Ovary (tissue), 9 donors: ENCODE measurements around the gene ZNF236. TPM values are rescaled to one million over a fixed set of nuclear protein-coding genes. Genes with fewer than 3 reads are reported as not detected.

Experiments
- DNase-seq, 5 donors: peaks; one replicate each; pipeline ENCODE4 v3.0.0-alpha.2; 2019 to 2020
- H3K27ac ChIP-seq, 2 donors: fragments of 200-600 bp; one replicate each; pipeline versions ENCODE4 v1.5.1 to v1.8.0; 2019 to 2022
- H3K27me3 ChIP-seq: fragments of 200-600 bp; one replicate; pipeline ENCODE4 v1.8.0; 2022
- H3K36me3 ChIP-seq: fragments of 200-600 bp; sonication (generic); one replicate; pipeline ENCODE4 v1.5.1; 2019
- H3K4me1 ChIP-seq: one replicate; pipeline ENCODE4 v1.8.1; 2013; ENCODE audit warnings: mild to moderate bottlenecking, moderate library complexity; ENCODE audit not compliant: insufficient read depth
- H3K4me3 ChIP-seq: fragments of 200-600 bp; sonication (generic); one replicate; pipeline ENCODE4 v1.5.1; 2017
- H3K9me3 ChIP-seq, 2 donors: fragments of 200-600 bp in 1 of 2; sonication (generic) in 1 of 2; one replicate each; pipeline versions ENCODE4 v1.5.1 to v1.8.1; 2013 to 2019; ENCODE audit warnings: mild to moderate bottlenecking in 1 of 2, moderate library complexity in 1 of 2
- EP300 ChIP-seq: sonication (generic); formaldehyde crosslinking; IDR thresholded peaks from one replicate; pipeline ENCODE4 v1.6.1; 2017; ENCODE audit warnings: antibody characterized with exemption
- POLR2A ChIP-seq: fragments of 450-650 bp; IDR thresholded peaks from one replicate; pipeline ENCODE4 v1.6.1; 2017; ENCODE audit warnings: antibody characterized with exemption, mild to moderate bottlenecking, moderate library complexity
- WGBS, 3 donors: extraction: QIAGEN DNeasy Blood & Tissue Kit in 1 of 3; methylation state at CpG; one replicate each; pipeline versions ENCODE4 v1.1.5 to v1.1.7; 2013 to 2017; 5-methylcytosine and 5-hydroxymethylcytosine counted together
- intact Hi-C, 4 donors: fragments of 100-400 bp; cut with DNase I; formaldehyde crosslinking; loops; one replicate each; pipeline versions ENCODE4 v1.11.0 to v1.15.1; 2022 to 2023
- polyA plus RNA-seq, 2 donors: library from polyadenylated mRNA; stranded (reverse); fragments of 200-250 nt in 1 of 2; fragments of 350-450 nt in 1 of 2; fragmentation: Illumina TruSeq in 1 of 2; extraction: RNeasy Lipid Tissue Mini Kit (QIAGEN cat#74804) in 1 of 2; gene quantifications; one replicate each; pipeline ENCODE4 v1.2.3, GENCODE V29; 2013 to 2014
- total RNA-seq, 7 donors: library from RNA; depleted of rRNA in 2 of 7; stranded (reverse); fragments of >200 nt in 2 of 7; fragmentation: NEBNext Ultra II Directional in 3 of 7; extraction: Animal tissue kit (Norgen Biotek cat#: 25700) in 3 of 7; gene quantifications; one replicate each; pipeline versions ENCODE4 v1.1.0 to v1.2.4, GENCODE V29; 2016 to 2023
- TF ChIP-seq, protein P1 (sequence below), 3 donors: fragments of 450-650 bp in 2 of 3; fragments of 200-600 bp in 1 of 3; IDR thresholded peaks; one replicate each; pipeline versions ENCODE4 v1.5.1 to v1.8.0; 2016 to 2022; ENCODE audit warnings: antibody characterized with exemption in 3 of 3, mild to moderate bottlenecking in 1 of 3
- donor health status: DM: no; HTN: no; CAD: no; lungs with moderate emphysema.
- donor health status: DM: no; HTN: no; CAD: no.
- donor health status: Bipolar disorder and iron deficiency.
- donor health status: DM: yes; HTN: yes; CAD: no.
- donor health status: DM: no; HTN: no; CAD: no.
- donor health status: DM: yes; HTN: yes; CAD: no.

ZNF236 gene
- total and polyA plus RNA-seq, 9 donors, result 3.9 to 30.3 (median 24.1) TPM

DNA sequence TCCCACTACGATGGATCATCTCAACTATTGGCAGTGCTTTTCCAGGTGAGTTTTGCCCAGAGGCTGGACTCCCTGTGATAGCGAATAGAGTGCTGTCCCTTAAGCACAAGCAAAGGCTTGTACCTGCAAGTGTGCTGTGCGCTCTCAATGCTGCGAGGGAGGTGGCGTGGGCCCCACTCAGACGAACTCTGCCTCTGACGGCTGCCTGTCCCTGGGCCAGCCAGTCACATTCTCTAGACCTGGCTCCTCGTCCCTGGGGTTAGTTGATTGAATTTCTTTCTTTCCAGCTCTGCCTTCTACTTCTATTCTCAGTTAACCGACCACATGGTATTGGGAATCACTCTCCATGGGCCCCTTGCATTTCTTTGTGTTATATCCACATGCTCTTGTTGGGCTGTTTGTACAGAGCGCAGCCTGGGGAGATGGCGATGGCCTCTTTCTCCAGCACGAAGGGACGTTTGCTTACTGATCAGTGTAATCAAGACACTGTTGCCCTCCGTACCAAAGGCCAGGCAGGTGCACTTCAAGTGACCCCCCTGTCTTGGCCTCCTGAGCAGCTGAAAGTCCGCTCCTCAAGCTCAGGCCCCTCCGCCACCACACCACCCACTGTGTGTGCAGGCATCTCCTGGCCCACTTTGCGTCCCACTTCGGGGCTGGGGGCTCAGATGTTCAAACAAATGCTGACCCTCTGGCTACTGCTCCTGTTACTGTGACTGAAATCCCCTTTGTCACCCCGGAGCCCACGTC lies 151.3 kb downstream of the ZNF236 start:
- no peak for TF ChIP-seq EP300
- TF ChIP-seq POLR2A, result no peak
- TF ChIP-seq, protein P1, sequence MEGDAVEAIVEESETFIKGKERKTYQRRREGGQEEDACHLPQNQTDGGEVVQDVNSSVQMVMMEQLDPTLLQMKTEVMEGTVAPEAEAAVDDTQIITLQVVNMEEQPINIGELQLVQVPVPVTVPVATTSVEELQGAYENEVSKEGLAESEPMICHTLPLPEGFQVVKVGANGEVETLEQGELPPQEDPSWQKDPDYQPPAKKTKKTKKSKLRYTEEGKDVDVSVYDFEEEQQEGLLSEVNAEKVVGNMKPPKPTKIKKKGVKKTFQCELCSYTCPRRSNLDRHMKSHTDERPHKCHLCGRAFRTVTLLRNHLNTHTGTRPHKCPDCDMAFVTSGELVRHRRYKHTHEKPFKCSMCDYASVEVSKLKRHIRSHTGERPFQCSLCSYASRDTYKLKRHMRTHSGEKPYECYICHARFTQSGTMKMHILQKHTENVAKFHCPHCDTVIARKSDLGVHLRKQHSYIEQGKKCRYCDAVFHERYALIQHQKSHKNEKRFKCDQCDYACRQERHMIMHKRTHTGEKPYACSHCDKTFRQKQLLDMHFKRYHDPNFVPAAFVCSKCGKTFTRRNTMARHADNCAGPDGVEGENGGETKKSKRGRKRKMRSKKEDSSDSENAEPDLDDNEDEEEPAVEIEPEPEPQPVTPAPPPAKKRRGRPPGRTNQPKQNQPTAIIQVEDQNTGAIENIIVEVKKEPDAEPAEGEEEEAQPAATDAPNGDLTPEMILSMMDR (IDR thresholded peaks at IDR 0.05), result no peak
- WGBS, 3 donors, result 94 to 96% (median 94%) methylated on average over 20 of the region's 20 CpGs
- peak in 1 of 5 donors; percentile 4 for DNase-seq
- no peaks in the 10 kb centered on the region for H3K36me3 ChIP-seq
- H3K9me3 ChIP-seq, result no peaks in the 10 kb centered on the region
- intact Hi-C loops, result no loop called here
- H3K27me3 ChIP-seq, result no peaks in the 10 kb centered on the region
- peaks cover 3% of the 10 kb centered on the region for H3K4me1 ChIP-seq
- no peak overlapping the region for H3K27ac ChIP-seq
- no peak overlapping the region for H3K4me3 ChIP-seq

DNA sequence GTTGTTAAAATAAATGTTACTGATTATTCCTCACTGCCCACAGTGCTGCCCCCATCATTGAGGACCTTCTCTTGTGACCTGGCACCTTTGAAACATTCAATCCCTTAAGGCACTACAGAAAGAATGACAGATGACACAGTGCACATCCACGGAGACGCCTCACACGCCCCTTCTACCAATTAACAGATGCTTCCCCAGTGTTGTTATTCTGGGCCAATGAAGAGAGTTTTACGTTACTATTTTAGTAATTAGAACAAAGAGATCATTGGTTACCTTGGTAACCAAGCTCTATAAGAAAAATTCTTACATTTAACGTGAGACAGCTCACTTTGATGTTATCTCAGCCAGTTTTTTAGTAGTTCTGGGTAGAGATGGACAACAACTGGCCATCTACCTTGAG lies 152.0 kb downstream of the ZNF236 start:
- Histone ChIP-seq H3K36me3 (no peaks in the 10 kb centered on the region), H3K27me3 (no peaks in the 10 kb centered on the region), H3K9me3 (no peaks in the 10 kb centered on the region), H3K27ac (no peak overlapping the region), H3K4me3 (no peak overlapping the region), H3K4me1 (peaks cover 3% of the 10 kb centered on the region)
- WGBS, 3 donors, result 87 to 92% (median 90%) methylated on average over 5 of the region's 5 CpGs
- intact Hi-C loops, result no loop called here
- TF ChIP-seq, protein P1 (IDR thresholded peaks at IDR 0.05), result no peak
- TF ChIP-seq POLR2A (no peak), EP300 (no peak)
- no peak for DNase-seq

DNA sequence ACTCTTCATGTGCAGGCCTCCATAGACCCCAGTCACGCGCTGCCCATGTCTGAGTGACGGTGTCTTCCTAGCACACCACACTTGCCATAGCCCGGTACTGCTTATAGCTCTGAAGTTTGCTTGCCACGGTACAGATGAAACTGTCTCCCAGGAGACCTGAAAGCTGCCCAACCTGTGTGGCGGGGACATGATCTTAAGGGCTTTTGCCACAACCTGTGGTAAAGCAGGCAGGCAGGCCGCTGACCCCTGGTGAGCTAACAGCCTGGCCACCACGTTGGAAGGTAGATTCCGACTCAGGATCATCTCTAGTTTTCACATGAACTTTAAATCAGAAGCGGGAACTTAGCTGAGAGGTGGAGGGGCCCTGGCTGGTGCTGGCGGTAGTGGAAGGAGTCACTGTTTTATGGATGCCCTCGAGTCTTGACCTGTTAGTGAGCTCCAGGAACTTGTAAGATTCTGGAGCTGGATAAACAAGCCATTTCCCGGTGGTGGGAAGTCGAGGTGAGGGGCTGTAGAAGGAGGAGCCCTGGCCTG lies 153.3 kb downstream of the ZNF236 start:
- 87 to 91% (median 88%) methylated on average over 14 of the region's 14 CpGs for WGBS, 3 donors
- Histone ChIP-seq H3K27ac (no peak overlapping the region), H3K9me3 (no peaks in the 10 kb centered on the region), H3K4me1 (peaks cover 3% of the 10 kb centered on the region), H3K36me3 (no peaks in the 10 kb centered on the region), H3K4me3 (no peak overlapping the region), H3K27me3 (no peaks in the 10 kb centered on the region)
- TF ChIP-seq, protein P1 (IDR thresholded peaks at IDR 0.05), result no peak
- TF ChIP-seq POLR2A (no peak), EP300 (no peak)
- intact Hi-C loops, result no loop called here
- DNase-seq, result peak in 1 of 5 donors; percentile 3

DNA sequence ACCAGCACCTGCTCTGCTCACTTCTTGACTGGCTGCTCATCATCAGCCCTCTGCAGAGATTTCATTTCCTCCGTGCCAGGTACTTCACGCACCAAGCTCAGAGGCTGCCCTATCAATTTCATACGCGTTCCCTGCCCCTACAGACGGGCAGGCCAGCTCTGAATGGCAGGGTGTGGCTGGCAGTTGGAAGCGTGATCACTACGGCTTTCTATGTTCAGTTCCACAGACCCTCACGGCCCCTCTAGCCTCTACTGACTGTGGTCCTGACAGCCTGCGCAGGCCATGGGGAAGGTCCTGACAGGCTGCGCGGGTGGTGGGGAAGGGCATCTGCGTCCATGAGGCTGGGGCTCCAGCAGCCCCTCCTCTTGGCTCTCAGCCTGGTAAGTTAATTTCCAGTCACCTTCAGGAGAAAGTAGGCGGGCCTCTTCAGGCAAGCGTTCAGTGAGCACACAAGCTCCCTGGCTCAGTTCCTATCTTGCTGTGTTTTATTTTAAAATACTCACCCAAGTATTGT lies 154.8 kb downstream of the ZNF236 start:
- no peak overlapping the region for H3K27ac ChIP-seq
- WGBS, 3 donors, result 33 to 45% (median 40%) methylated on average over 11 to 14 of the region's 14 CpGs

More for the DNA sequence above, 154.8 kb downstream of the ZNF236 start:
- H3K4me3 ChIP-seq, result no peak overlapping the region
- H3K36me3 ChIP-seq, result no peaks in the 10 kb centered on the region
- H3K27me3 ChIP-seq, result no peaks in the 10 kb centered on the region
- TF ChIP-seq, protein P1 (IDR thresholded peaks at IDR 0.05), result no peak
- TF ChIP-seq POLR2A, result no peak
- TF ChIP-seq EP300, result no peak
- peaks cover 3% of the 10 kb centered on the region for H3K4me1 ChIP-seq
- intact Hi-C loops, result no loop called here
- no peaks in the 10 kb centered on the region for H3K9me3 ChIP-seq
- DNase-seq, result peak in 2 of 5 donors; percentile 9 to 47
